Measurements from ENCODE around the gene PEX14. TPM values are rescaled to one million over a fixed set of nuclear protein-coding genes. Genes with fewer than 3 reads are reported as not detected.

Gene PEX14
- total RNA-seq, 1 experiment from 2014 or later = 27.3 TPM

DNA sequence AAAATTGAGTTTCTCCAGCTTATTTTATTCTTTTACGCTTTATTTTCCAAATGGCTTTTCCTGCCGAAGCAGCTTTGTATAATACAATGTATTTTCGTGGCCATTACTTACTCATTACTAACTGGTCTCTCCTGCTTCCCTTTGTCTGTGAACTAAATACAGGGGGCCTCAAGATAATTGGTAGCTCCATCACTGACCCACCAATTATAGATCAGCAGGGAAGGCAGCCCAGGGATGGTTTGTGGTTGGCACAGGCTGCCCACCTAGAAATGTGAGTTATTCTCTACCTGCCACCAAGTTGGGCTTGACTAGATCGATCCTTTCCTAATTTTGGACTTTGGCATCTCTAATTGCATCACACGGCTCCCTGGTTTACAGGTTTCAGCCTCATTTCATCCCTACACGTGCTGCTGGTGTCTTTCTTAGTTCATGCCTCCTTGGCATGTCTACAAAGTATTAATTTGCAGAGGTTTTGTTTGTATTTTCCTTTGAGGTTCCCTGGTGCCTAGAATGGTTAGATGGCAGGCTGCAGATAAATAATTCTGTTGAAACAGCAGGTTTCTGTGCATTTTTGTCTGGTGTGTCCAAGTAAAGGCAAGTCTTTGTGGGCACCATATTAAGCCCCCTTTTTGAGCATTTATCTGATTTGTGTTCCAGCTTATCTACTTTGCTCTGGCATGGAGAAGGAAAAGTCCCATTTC is 35.2 kb downstream of the PEX14 start (continued):
- TF ChIP-seq, protein P1, sequence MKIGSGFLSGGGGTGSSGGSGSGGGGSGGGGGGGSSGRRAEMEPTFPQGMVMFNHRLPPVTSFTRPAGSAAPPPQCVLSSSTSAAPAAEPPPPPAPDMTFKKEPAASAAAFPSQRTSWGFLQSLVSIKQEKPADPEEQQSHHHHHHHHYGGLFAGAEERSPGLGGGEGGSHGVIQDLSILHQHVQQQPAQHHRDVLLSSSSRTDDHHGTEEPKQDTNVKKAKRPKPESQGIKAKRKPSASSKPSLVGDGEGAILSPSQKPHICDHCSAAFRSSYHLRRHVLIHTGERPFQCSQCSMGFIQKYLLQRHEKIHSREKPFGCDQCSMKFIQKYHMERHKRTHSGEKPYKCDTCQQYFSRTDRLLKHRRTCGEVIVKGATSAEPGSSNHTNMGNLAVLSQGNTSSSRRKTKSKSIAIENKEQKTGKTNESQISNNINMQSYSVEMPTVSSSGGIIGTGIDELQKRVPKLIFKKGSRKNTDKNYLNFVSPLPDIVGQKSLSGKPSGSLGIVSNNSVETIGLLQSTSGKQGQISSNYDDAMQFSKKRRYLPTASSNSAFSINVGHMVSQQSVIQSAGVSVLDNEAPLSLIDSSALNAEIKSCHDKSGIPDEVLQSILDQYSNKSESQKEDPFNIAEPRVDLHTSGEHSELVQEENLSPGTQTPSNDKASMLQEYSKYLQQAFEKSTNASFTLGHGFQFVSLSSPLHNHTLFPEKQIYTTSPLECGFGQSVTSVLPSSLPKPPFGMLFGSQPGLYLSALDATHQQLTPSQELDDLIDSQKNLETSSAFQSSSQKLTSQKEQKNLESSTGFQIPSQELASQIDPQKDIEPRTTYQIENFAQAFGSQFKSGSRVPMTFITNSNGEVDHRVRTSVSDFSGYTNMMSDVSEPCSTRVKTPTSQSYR (CRISPR knock-in tag; IDR thresholded peaks at IDR 0.05) = no peak
- TF ChIP-seq ZNF671 (CRISPR knock-in tag; IDR thresholded peaks at IDR 0.05) (no peak), SMAD3 (CRISPR knock-in tag; IDR thresholded peaks at IDR 0.05; ENCODE audit: borderline replicate concordance) (no peak), ZNF396 (CRISPR knock-in tag; IDR thresholded peaks at IDR 0.05; ENCODE audit: borderline replicate concordance) (no peak), ETV6 (CRISPR knock-in tag; IDR thresholded peaks at IDR 0.05) (no peak), ESRRA (CRISPR knock-in tag; IDR thresholded peaks at IDR 0.05; ENCODE audit: borderline replicate concordance) (no peak)
- TF ChIP-seq, protein P2, sequence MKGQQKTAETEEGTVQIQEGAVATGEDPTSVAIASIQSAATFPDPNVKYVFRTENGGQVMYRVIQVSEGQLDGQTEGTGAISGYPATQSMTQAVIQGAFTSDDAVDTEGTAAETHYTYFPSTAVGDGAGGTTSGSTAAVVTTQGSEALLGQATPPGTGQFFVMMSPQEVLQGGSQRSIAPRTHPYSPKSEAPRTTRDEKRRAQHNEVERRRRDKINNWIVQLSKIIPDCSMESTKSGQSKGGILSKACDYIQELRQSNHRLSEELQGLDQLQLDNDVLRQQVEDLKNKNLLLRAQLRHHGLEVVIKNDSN (CRISPR knock-in tag; IDR thresholded peaks at IDR 0.05) = no peak

DNA sequence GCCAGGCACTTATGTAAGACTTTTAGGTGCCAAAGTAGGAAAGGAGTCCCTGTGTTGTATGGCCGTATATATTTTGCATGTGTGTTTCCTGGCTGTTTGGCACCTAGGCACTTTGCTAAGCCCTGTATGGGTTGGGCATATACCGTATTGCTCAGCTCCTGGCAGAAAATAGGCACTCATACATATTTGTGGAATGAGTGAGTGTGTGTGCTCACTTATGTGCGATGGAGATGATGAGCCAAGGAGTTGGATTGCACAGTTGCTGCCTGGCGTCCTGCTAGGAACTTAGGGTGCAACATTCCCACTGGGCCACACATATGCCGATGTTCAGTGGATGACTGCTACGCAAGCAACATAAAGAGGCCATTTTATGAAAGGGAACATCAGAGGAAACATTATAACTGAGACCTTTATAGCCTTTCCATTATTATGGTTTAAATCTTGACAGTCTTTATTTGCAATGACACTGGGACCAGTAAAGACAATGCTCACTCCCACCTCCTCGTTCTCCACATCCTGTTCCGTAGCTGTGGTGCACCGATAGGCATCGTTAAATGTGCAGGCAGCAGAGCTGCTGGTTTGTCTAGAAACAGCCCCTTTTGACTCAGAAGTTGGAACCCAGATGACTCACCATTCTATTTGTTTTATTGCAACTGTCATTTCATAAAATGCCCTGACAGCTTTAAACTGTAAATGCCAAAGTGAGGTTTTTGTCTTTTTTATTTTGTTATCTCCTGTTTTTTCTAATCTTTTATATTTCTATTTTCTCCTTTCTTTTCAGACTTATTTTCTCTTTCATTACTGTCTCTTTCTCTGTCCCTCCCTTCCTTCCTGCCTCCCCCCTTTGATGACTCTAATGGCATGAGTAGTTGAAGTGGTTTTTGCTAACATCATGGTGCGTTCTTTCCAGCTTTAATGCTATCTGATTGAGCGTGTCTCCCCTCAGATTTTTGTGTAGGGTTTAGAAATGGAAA is 36.1 kb downstream of the PEX14 start:
- TF ChIP-seq TCF7 (CRISPR knock-in tag; IDR thresholded peaks at IDR 0.05; ENCODE audit: low read depth) (no peak), SOX15 (CRISPR knock-in tag; IDR thresholded peaks at IDR 0.05) (no peak), ZNF138 (CRISPR knock-in tag; conservative IDR thresholded peaks at IDR 0.05) (no peak), RELA (CRISPR knock-in tag; IDR thresholded peaks at IDR 0.05; ENCODE audit: borderline replicate concordance) (no peak), ELF4 (CRISPR knock-in tag; IDR thresholded peaks at IDR 0.05; ENCODE audit: low read depth) (no peak)
- TF ChIP-seq, protein P3, sequence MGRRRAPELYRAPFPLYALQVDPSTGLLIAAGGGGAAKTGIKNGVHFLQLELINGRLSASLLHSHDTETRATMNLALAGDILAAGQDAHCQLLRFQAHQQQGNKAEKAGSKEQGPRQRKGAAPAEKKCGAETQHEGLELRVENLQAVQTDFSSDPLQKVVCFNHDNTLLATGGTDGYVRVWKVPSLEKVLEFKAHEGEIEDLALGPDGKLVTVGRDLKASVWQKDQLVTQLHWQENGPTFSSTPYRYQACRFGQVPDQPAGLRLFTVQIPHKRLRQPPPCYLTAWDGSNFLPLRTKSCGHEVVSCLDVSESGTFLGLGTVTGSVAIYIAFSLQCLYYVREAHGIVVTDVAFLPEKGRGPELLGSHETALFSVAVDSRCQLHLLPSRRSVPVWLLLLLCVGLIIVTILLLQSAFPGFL (CRISPR knock-in tag; IDR thresholded peaks at IDR 0.05; ENCODE audit: borderline replicate concordance) = no peak
- TF ChIP-seq, protein P4, sequence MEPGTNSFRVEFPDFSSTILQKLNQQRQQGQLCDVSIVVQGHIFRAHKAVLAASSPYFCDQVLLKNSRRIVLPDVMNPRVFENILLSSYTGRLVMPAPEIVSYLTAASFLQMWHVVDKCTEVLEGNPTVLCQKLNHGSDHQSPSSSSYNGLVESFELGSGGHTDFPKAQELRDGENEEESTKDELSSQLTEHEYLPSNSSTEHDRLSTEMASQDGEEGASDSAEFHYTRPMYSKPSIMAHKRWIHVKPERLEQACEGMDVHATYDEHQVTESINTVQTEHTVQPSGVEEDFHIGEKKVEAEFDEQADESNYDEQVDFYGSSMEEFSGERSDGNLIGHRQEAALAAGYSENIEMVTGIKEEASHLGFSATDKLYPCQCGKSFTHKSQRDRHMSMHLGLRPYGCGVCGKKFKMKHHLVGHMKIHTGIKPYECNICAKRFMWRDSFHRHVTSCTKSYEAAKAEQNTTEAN (CRISPR knock-in tag; IDR thresholded peaks at IDR 0.05) = no peak
- TF ChIP-seq, protein P5, sequence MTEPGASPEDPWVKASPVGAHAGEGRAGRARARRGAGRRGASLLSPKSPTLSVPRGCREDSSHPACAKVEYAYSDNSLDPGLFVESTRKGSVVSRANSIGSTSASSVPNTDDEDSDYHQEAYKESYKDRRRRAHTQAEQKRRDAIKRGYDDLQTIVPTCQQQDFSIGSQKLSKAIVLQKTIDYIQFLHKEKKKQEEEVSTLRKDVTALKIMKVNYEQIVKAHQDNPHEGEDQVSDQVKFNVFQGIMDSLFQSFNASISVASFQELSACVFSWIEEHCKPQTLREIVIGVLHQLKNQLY (CRISPR knock-in tag; IDR thresholded peaks at IDR 0.05) = no peak
- Mint-ChIP-seq H3K4me3 (no peak overlapping the region), H3K4me1 (peaks cover 61% of the 10 kb centered on the region), H3K27me3 (ENCODE audit: low read depth) (no peaks in the 10 kb centered on the region), H3K9me3 (no peaks in the 10 kb centered on the region), H3K27ac (peak overlapping the region; percentile 18; the same call in 1 of the 2 replicates), H3K36me3 (no peaks in the 10 kb centered on the region)
- ChIA-PET POLR2A (interaction anchor here (0.7 kb wide), 1 partner anchor 289 kb away, joined by 3 read pairs; no protein-coding TSS in a partner anchor), CTCF (no interaction called here)
- DNase-seq (ENCODE audit: low spot score) (no peak), ATAC-seq (no peak)

Data from WTC11 (cell line).